ENCODE data around the gene TMEM72. TPM values are rescaled to one million over a fixed set of nuclear protein-coding genes. Genes with fewer than 3 reads are reported as not detected.
A peak's percentile ranks its signal among the peaks of the same experiment; 100 is the strongest.

Gene TMEM72
- total and polyA plus RNA-seq, 2 donors (not counting 3 experiments of a cell fraction or from before 2014, with no cell fraction given) = not detected

GRCh38 chr10:44958196-44958897, 47.2 kb downstream of the TMEM72 start:
- Histone ChIP-seq H4K20me1 (replicated peaks; ENCODE audit: control insufficient read depth, extremely low read depth, insufficient read depth, low read length) (no peaks in the 10 kb centered on the region), H3K9ac (replicated peaks; ENCODE audit: extremely low read depth, insufficient read depth, low read length) (peak overlapping the region; percentile 73), H3K27me3 (ENCODE audit: control insufficient read depth in 2 of 2, insufficient read depth in 2 of 2, low read length in 2 of 2) (no peaks in the 10 kb centered on the region), H3K4me2 (ENCODE audit: insufficient read depth, low read length) (peak overlapping the region; percentile 65), H3K4me1 (ENCODE audit: control insufficient read depth, extremely low read depth, insufficient read depth, low read length) (peaks cover 11% of the 10 kb centered on the region), H3K4me3 (replicated peaks in 1 of 3; ENCODE audit: insufficient read depth in 1 of 3, low read depth in 1 of 3, low read length in 3 of 3) (peak overlapping the region in 2 of 3 experiments; percentile 74 to 85), H2AFZ (ENCODE audit: low read depth, low read length) (no peak overlapping the region), H3K36me3 (ENCODE audit: control insufficient read depth in 2 of 2, extremely low read depth in 1 of 2, insufficient read depth in 2 of 2, low read length in 2 of 2) (no peaks in the 10 kb centered on the region), H3K27ac (ENCODE audit: insufficient read depth, low read depth, low read length) (no peak overlapping the region), H3K9me3 (replicated peaks; ENCODE audit: control insufficient read depth, insufficient read depth, low read length) (no peaks in the 10 kb centered on the region), H3K9me1 (replicated peaks; ENCODE audit: control insufficient read depth, extremely low read depth, insufficient read depth, low read length) (no peaks in the 10 kb centered on the region), H3K79me2 (ENCODE audit: control insufficient read depth, insufficient read depth, low read length) (no peaks in the 10 kb centered on the region)
- POLR2A ChIA-PET = interaction anchor here (0.9 kb wide), 1 partner anchor 20 kb away, joined by 4 read pairs; the partner anchor contains the start of gene DEPP1
- TF ChIP-seq GATA2 (IDR thresholded peaks at IDR 0.05; ENCODE audit: insufficient read depth, insufficient read length, low read depth, low read length) (no peak), FOS (IDR thresholded peaks at IDR 0.05; ENCODE audit: borderline replicate concordance, insufficient read depth, low read length) (peak; percentile 40), JUN (IDR thresholded peaks at IDR 0.05; ENCODE audit: borderline replicate concordance, insufficient read depth, insufficient read length, low read depth) (no peak)
- TF ChIP-seq, protein P1, sequence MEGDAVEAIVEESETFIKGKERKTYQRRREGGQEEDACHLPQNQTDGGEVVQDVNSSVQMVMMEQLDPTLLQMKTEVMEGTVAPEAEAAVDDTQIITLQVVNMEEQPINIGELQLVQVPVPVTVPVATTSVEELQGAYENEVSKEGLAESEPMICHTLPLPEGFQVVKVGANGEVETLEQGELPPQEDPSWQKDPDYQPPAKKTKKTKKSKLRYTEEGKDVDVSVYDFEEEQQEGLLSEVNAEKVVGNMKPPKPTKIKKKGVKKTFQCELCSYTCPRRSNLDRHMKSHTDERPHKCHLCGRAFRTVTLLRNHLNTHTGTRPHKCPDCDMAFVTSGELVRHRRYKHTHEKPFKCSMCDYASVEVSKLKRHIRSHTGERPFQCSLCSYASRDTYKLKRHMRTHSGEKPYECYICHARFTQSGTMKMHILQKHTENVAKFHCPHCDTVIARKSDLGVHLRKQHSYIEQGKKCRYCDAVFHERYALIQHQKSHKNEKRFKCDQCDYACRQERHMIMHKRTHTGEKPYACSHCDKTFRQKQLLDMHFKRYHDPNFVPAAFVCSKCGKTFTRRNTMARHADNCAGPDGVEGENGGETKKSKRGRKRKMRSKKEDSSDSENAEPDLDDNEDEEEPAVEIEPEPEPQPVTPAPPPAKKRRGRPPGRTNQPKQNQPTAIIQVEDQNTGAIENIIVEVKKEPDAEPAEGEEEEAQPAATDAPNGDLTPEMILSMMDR (IDR thresholded peaks at IDR 0.05; ENCODE audit: extremely low read depth in 1 of 2, insufficient read depth in 1 of 2, low read depth in 1 of 2, low read length in 2 of 2) = no peak
- no TSS peak for BruUV-seq (replicated peaks)
- intact Hi-C loops (cut with micrococcal nuclease) = no loop called here
- peak; percentile 47 for DNase-seq (ENCODE audit: low read depth, low spot score)
- CTCF ChIA-PET = interaction anchor here (0.5 kb wide), 1 partner anchor 291 kb away, joined by 6 read pairs; no protein-coding TSS in a partner anchor
- dilution Hi-C loops (cut with MboI; ENCODE audit: extremely low pct_ligation_motif_present, low sequenced_read_pairs) = no loop called here
- peak; percentile 69 for FAIRE-seq
